ENCODE data around the gene PCDH1.

PCDH1 gene

DNA sequence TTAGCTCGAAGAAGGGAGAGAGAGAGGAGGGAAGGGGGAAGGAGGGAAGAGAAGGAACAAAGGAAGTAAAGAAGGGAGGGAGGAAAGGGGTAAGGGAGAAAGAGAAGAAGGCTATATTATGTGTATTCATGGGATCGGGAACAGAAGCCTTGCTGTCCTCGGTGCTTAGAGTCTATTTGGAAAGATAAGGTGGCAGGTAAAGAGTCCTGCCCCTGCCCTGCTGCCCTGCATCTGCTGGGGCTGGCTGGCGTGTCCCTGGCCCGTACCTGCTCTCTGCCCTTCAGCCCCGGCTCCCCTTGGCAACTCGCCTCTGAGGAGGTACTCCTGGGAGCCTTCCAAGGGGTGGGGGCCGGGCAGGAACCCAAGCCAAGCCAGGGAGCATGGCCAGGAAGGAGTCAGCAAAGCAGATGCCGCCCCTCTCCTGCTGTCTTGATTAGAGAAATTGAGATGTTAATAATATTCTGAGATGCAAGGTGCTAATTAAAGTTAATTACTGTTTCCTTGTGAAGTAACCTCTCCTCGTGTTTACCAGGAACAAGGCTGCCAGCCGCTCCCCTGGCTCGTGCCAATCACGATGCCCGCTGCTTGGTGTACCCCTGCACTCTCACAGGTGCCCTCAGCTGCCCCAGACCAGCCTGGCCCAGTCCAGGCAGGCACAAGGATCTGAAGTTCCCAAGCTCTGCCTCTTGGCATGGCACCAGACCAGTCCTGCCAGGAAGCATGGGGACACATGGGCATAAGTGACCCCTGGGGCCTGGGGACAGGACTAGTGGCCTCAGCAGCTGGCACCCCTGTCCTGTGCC is 36.6 kb downstream of the PCDH1 start:
- Histone ChIP-seq H3K27me3 (ENCODE audit: control insufficient read depth in 1 of 2, insufficient read depth in 2 of 2, low read length in 2 of 2) (peaks cover 0 to 19% of the 10 kb centered on the region in 2 donors), H3K4me1 (ENCODE audit: control insufficient read depth, insufficient read depth, low read length) (peaks cover 16% of the 10 kb centered on the region), H3K4me3 (ENCODE audit: low read length in 2 of 2) (no peak overlapping the region), H3K9me3 (ENCODE audit: control insufficient read depth in 2 of 2, low read length in 2 of 2) (no peaks in the 10 kb centered on the region), H3K27ac (ENCODE audit: low read length) (no peak overlapping the region), H3K9ac (ENCODE audit: low read length in 2 of 2) (no peak overlapping the region), H3K36me3 (ENCODE audit: control insufficient read depth in 2 of 2, insufficient read depth in 2 of 2, low read length in 2 of 2) (no peaks in the 10 kb centered on the region)

DNA sequence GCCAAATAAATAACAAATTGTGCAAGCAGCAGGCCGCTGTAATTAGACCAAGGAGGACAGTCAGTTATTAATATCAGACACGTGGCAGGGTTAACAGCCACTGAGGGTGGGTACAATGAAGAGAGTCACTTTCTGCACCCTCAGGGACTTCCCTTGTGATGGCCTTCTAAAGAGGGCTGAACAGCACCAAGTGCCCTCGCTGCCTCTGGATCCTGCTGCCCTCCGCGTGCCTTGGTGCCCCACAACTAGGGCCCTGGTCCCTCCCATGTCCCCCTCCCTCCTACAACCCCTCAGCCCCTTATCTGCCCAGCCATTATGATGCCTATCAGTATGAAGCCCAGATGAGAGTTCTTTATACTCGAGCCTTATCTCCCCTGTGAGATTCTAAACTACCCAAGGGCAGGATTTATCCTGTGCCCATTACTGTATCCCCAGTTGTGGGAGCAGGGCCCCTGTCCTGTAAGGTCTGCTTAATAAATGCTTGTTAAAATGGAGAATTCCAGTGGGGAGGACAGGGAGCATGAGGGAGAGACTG is 37.3 kb downstream of the PCDH1 start:
- no peaks in the 10 kb centered on the region for H3K36me3 ChIP-seq (ENCODE audit: control insufficient read depth in 2 of 2, insufficient read depth in 2 of 2, low read length in 2 of 2)
- H3K27ac ChIP-seq (ENCODE audit: low read length) = no peak overlapping the region
- H3K27me3 ChIP-seq (ENCODE audit: control insufficient read depth in 1 of 2, insufficient read depth in 2 of 2, low read length in 2 of 2) = peaks cover 0 to 22% of the 10 kb centered on the region in 2 donors
- no peak overlapping the region for H3K4me3 ChIP-seq (ENCODE audit: low read length in 2 of 2)
- H3K9ac ChIP-seq (ENCODE audit: low read length in 2 of 2) = no peak overlapping the region
- no peaks in the 10 kb centered on the region for H3K9me3 ChIP-seq (ENCODE audit: control insufficient read depth in 2 of 2, low read length in 2 of 2)
- peaks cover 19% of the 10 kb centered on the region for H3K4me1 ChIP-seq (ENCODE audit: control insufficient read depth, insufficient read depth, low read length)

DNA sequence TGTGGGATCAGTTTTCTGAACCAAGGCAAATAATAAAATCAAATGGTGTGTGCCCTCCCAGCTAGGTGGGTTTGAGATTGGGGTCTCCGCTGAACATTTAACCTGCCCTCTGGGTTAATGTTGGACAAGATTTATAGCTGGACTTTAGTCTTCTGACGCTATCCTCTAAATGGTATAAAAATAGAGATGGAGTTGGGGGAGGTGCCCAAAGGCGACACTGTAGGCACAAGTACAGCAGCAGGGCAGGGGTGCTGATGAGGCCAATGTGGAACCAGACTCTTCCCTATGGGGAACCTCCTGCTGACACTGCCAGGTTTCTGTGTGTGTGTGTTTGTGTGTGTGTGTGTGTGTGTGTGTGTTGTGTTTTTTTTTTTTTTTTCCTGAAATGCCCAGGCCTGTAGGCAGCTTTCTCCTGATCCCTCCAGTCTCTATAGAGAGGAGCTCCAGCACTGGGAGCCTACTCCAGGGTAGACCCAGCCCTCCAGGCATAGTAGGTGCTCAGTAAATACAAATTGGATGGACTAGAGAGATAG is 37.9 kb downstream of the PCDH1 start:
- peaks cover 19% of the 10 kb centered on the region for H3K4me1 ChIP-seq (ENCODE audit: control insufficient read depth, insufficient read depth, low read length)
- no peaks in the 10 kb centered on the region for H3K9me3 ChIP-seq (ENCODE audit: control insufficient read depth in 2 of 2, low read length in 2 of 2)
- no peak overlapping the region for H3K9ac ChIP-seq (ENCODE audit: low read length in 2 of 2)
- no peak overlapping the region for H3K27ac ChIP-seq (ENCODE audit: low read length)
- peaks cover 0 to 22% of the 10 kb centered on the region in 2 donors for H3K27me3 ChIP-seq (ENCODE audit: control insufficient read depth in 1 of 2, insufficient read depth in 2 of 2, low read length in 2 of 2)
- no peak overlapping the region for H3K4me3 ChIP-seq (ENCODE audit: low read length in 2 of 2)
- no peaks in the 10 kb centered on the region for H3K36me3 ChIP-seq (ENCODE audit: control insufficient read depth in 2 of 2, insufficient read depth in 2 of 2, low read length in 2 of 2)

DNA sequence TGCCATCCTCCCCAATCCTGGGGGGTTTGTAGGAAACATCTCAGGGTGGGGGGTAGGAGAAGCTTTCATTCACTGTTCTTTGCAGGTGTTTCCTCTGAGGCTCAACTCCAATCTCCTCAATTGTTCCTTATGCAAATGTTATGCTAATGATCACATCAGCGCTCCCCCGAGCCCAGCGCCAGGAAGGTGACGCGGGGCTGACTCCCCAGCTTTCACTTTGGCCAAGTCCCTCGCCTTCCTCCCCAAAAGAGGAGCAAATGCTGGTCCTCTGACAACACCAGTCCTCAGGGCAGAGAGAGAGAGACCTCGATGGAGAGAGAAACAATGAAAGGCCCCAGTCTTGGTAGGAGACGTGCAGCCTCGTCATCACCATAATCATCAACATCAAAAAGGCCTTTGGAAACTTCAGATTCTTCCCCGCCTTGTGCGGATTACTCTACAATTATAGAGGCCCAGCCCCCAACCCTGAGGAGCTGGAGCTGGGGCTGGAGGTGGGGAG is 39.1 kb downstream of the PCDH1 start:
- Histone ChIP-seq H3K36me3 (ENCODE audit: control insufficient read depth in 2 of 2, insufficient read depth in 2 of 2, low read length in 2 of 2) (no peaks in the 10 kb centered on the region), H3K27ac (ENCODE audit: low read length) (peak overlapping the region; percentile 31), H3K4me3 (ENCODE audit: low read length in 2 of 2) (no peak overlapping the region), H3K27me3 (ENCODE audit: control insufficient read depth in 1 of 2, insufficient read depth in 2 of 2, low read length in 2 of 2) (peaks cover 0 to 22% of the 10 kb centered on the region in 2 donors), H3K9me3 (ENCODE audit: control insufficient read depth in 2 of 2, low read length in 2 of 2) (no peaks in the 10 kb centered on the region), H3K9ac (ENCODE audit: low read length in 2 of 2) (no peak overlapping the region), H3K4me1 (ENCODE audit: control insufficient read depth, insufficient read depth, low read length) (peaks cover 19% of the 10 kb centered on the region)

DNA sequence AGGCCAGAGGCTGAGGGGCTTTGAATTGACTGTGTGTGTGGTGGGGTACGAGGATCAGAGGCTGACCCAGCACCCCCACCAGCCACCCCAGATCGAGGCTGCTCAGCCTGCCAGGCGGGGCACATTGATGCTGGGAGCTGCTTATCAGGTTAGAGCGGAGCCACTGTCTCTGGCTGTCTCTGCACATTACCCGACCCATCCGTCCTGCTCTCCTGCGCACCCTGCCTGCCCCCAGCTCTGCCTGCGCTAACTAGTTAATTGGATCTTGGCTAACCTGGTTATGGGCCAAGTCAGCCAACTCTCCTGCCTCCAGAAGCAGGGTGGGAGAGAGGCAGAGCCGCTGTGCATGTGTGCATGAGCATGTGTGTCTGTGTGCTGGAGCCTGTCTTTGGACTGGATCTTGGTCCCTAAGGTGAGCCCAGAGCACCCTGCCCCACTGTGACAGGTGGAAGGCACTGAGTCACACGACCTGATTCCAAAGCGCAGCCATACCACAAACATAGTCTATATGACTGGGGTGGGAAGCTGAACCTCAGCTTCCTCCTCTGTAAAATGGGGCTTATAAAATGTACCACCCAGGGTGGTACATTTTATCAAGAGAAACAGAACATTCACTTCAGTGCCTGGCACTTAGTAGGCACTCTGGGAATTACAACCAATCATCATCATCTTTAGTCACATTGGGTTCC is 39.7 kb downstream of the PCDH1 start:
- H3K4me3 ChIP-seq (ENCODE audit: low read length in 2 of 2) = no peak overlapping the region
- peak overlapping the region; percentile 31 for H3K27ac ChIP-seq (ENCODE audit: low read length)
- H3K9ac ChIP-seq (ENCODE audit: low read length in 2 of 2) = no peak overlapping the region
- no peaks in the 10 kb centered on the region for H3K9me3 ChIP-seq (ENCODE audit: control insufficient read depth in 2 of 2, low read length in 2 of 2)
- H3K36me3 ChIP-seq (ENCODE audit: control insufficient read depth in 2 of 2, insufficient read depth in 2 of 2, low read length in 2 of 2) = no peaks in the 10 kb centered on the region
- peaks cover 0 to 20% of the 10 kb centered on the region in 2 donors for H3K27me3 ChIP-seq (ENCODE audit: control insufficient read depth in 1 of 2, insufficient read depth in 2 of 2, low read length in 2 of 2)
- peaks cover 19% of the 10 kb centered on the region for H3K4me1 ChIP-seq (ENCODE audit: control insufficient read depth, insufficient read depth, low read length)

DNA sequence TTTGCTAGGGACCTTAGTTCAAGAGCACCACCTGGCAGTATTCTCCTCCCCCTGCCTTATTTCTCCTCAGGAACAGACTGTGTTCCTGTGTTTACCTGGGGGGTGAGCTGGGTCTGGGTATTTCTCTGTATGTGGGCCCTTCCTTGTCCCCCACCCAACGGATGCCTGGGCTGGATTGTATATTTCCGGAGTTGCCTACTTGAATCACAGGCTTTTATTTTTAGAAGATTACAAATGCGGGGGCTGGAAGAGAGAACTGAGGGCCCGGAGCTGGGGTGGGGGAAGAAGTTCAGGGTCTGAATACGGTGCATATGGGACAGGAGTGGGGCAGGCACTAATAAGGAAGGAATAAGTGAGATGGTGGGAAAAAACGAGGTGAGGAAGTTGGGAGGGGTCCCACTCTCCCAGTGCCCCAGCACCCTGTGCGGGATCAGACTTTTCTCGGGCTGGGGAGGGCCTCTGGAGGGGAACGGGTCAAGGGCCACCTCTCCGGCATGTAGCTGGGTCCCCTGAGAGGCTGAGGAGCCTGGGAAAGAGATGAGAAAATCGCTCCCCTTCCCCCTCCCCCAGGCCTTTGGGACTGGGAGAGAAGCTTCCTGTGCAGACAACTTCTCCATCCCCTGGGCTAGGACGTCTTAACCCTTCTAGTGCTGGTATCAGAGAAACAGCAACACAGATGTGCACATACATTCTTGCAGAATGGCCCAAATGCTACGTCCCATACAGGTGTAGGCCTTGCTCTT is 42.1 kb downstream of the PCDH1 start:
- Histone ChIP-seq H3K27me3 (ENCODE audit: control insufficient read depth in 1 of 2, insufficient read depth in 2 of 2, low read length in 2 of 2) (peaks cover 3 to 14% of the 10 kb centered on the region in 2 donors), H3K4me1 (ENCODE audit: control insufficient read depth, insufficient read depth, low read length) (peaks cover 12% of the 10 kb centered on the region), H3K9me3 (ENCODE audit: control insufficient read depth in 2 of 2, low read length in 2 of 2) (no peaks in the 10 kb centered on the region), H3K9ac (ENCODE audit: low read length in 2 of 2) (no peak overlapping the region), H3K36me3 (ENCODE audit: control insufficient read depth in 2 of 2, insufficient read depth in 2 of 2, low read length in 2 of 2) (no peaks in the 10 kb centered on the region), H3K27ac (ENCODE audit: low read length) (no peak overlapping the region), H3K4me3 (ENCODE audit: low read length in 2 of 2) (no peak overlapping the region)

DNA sequence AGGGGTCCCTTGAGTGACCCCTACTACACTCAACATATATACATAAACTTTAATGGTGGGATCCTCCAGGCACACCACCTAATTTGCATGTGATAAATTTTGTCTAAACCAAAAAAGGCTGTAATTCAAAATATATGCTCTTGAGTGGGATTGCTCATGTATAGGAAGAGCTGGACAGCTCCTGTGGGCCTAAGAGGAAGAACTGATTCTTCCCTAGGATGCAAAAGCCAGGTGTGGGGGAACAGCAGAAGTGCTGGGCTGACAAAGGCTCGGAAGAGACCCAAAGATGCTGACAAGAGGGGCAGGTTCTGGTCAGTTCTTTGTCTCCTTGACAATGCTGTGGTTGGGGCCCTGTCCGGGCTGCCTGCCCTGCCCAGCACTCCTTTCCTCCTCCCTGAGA is 43.9 kb downstream of the PCDH1 start:
- Histone ChIP-seq H3K36me3 (ENCODE audit: control insufficient read depth in 2 of 2, insufficient read depth in 2 of 2, low read length in 2 of 2) (no peaks in the 10 kb centered on the region), H3K4me1 (ENCODE audit: control insufficient read depth, insufficient read depth, low read length) (peaks cover 6% of the 10 kb centered on the region), H3K9me3 (ENCODE audit: control insufficient read depth in 2 of 2, low read length in 2 of 2) (no peaks in the 10 kb centered on the region), H3K9ac (ENCODE audit: low read length in 2 of 2) (no peak overlapping the region), H3K27ac (ENCODE audit: low read length) (no peak overlapping the region), H3K27me3 (ENCODE audit: control insufficient read depth in 1 of 2, insufficient read depth in 2 of 2, low read length in 2 of 2) (peaks cover 3 to 16% of the 10 kb centered on the region in 2 donors), H3K4me3 (ENCODE audit: low read length in 2 of 2) (no peak overlapping the region)

DNA sequence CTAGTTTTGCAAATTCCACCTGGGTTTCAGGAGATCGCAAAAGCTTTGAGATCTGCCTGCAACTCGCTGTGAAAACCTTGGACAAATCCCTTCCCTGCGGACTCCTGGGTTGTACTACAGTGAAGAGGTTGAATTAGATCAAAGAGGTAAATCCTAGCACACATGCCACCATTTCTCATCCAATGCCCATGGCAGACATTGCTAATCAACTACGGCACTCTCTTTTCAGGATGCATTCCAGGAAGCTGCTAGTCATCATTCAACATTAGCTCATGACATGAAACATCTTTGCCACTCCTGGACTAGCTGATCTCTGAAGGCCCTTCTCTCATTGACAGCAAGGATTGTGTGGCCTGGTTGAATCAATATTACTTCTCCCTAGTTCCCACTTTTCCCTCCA is 46.1 kb downstream of the PCDH1 start:
- no peaks in the 10 kb centered on the region for H3K36me3 ChIP-seq (ENCODE audit: control insufficient read depth in 2 of 2, insufficient read depth in 2 of 2, low read length in 2 of 2)
- H3K27ac ChIP-seq (ENCODE audit: low read length) = no peak overlapping the region
- no peaks in the 10 kb centered on the region for H3K9me3 ChIP-seq (ENCODE audit: control insufficient read depth in 2 of 2, low read length in 2 of 2)
- peaks cover 6% of the 10 kb centered on the region for H3K4me1 ChIP-seq (ENCODE audit: control insufficient read depth, insufficient read depth, low read length)
- peaks cover 6 to 17% of the 10 kb centered on the region in 2 donors for H3K27me3 ChIP-seq (ENCODE audit: control insufficient read depth in 1 of 2, insufficient read depth in 2 of 2, low read length in 2 of 2)
- H3K9ac ChIP-seq (ENCODE audit: low read length in 2 of 2) = no peak overlapping the region
- H3K4me3 ChIP-seq (ENCODE audit: low read length in 2 of 2) = no peak overlapping the region

DNA sequence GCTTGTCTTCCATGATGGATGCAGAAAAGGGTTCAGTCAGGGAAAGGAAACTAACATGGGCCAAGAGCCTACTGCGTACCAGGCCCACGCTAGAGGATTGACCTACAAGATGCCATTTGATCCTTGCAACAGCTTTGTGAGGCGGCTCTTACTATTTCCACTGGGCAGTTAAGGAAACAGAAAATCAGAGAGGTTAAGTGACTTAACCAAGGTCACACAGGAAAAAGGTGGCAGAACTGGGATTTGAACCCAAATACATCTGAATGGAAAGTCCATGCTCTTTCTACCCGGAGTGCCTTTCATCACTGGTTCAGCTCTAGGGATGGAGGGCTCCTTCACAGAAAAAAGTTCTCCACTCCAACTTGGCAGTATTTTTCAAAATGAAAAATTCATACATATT is 50.0 kb downstream of the PCDH1 start:
- Histone ChIP-seq H3K36me3 (ENCODE audit: control insufficient read depth in 2 of 2, insufficient read depth in 2 of 2, low read length in 2 of 2) (no peaks in the 10 kb centered on the region), H3K27ac (ENCODE audit: low read length) (no peak overlapping the region), H3K4me3 (ENCODE audit: low read length in 2 of 2) (no peak overlapping the region), H3K4me1 (ENCODE audit: control insufficient read depth, insufficient read depth, low read length) (no peaks in the 10 kb centered on the region), H3K9me3 (ENCODE audit: control insufficient read depth in 2 of 2, low read length in 2 of 2) (no peaks in the 10 kb centered on the region), H3K27me3 (ENCODE audit: control insufficient read depth in 1 of 2, insufficient read depth in 2 of 2, low read length in 2 of 2) (peaks cover 13 to 22% of the 10 kb centered on the region in 2 donors), H3K9ac (ENCODE audit: low read length in 2 of 2) (no peak overlapping the region)

DNA sequence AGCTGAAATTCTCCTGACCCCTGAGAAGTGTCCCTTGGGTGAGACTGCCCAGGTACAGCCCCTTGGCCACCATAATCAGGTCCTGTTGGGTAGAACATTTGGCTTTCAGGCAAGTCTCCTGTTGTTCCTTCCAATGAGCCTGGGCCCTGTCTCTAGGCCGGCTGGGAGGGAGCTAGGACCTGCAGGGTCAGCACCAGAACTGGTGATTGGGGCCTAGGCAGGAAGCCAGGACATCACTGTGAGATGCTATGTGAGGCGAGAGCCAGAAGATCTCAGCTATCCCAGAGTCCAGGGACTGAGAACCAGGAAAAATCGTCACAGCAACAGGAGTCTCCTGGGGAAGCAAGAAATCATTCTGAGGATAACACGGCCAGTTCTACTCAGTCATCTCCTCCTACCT is 51.5 kb downstream of the PCDH1 start:
- H3K9ac ChIP-seq (ENCODE audit: low read length in 2 of 2) = no peak overlapping the region
- no peaks in the 10 kb centered on the region for H3K4me1 ChIP-seq (ENCODE audit: control insufficient read depth, insufficient read depth, low read length)
- no peaks in the 10 kb centered on the region for H3K9me3 ChIP-seq (ENCODE audit: control insufficient read depth in 2 of 2, low read length in 2 of 2)
- H3K36me3 ChIP-seq (ENCODE audit: control insufficient read depth in 2 of 2, insufficient read depth in 2 of 2, low read length in 2 of 2) = no peaks in the 10 kb centered on the region
- H3K27ac ChIP-seq (ENCODE audit: low read length) = no peak overlapping the region
- peaks cover 10 to 22% of the 10 kb centered on the region in 2 donors for H3K27me3 ChIP-seq (ENCODE audit: control insufficient read depth in 1 of 2, insufficient read depth in 2 of 2, low read length in 2 of 2)
- no peak overlapping the region for H3K4me3 ChIP-seq (ENCODE audit: low read length in 2 of 2)
